Measurements from ENCODE around the gene GSTM2.
"Not testable (repeated sequence)": the region's sequence is repeated elsewhere in the genome, so short reads cannot be mapped to it uniquely, and the experiment has no call there.

DNA sequence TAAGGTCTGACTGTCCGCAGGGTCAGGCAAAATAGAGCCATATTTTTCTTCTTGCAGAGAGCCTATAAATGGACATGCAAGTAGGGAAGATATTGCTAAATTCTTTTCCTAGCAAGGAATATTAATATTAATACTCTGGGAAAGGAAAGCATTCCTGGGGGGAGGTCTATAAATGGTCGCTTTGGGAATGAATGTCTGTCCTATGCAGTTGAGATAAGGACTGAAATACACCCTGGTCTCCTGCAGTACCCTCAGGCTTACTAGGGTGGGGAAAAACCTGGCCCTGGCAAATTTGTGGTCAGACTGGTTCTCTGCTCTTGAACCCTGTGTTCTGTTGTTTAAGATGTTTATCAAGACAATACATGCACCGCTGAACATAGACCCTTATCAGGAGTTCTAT, 35.1 kb downstream of the GSTM2 start:
- TF ChIP-seq CTCF (IDR thresholded peaks at IDR 0.05); POLR2A (IDR thresholded peaks at IDR 0.05); EP300 (IDR thresholded peaks at IDR 0.05; ENCODE audit: low read depth): not testable (repeated sequence)
